ENCODE measurements around the gene BPI. TPM values are rescaled to one million over a fixed set of nuclear protein-coding genes. Genes with fewer than 3 reads are reported as not detected.
A peak's percentile ranks its signal among the peaks of the same experiment; 100 is the strongest.

The BPI gene
- total and polyA plus RNA-seq, 2 donors from 2014 or later: 0.16 to 1.5 TPM

- no peak for TF ChIP-seq CTCF (IDR thresholded peaks at IDR 0.05; ENCODE audit: borderline replicate concordance, extremely low read depth, insufficient read depth)
- Histone ChIP-seq H3K4me3 (ENCODE audit: low read length in 3 of 3) (no peak overlapping the region), H3K4me1 (ENCODE audit: control insufficient read depth in 2 of 3, insufficient read depth in 2 of 3, low read depth in 1 of 3, low read length in 3 of 3) (no peaks in the 10 kb centered on the region), H3K9me3 (ENCODE audit: control insufficient read depth in 2 of 3, insufficient read depth in 1 of 3, low read length in 3 of 3) (peaks cover 0 to 3% (median 0%) of the 10 kb centered on the region in 3 donors), H3K27me3 (ENCODE audit: control insufficient read depth, insufficient read depth, low read length) (no peaks in the 10 kb centered on the region), H3K9ac (ENCODE audit: low read length in 3 of 3) (no peak overlapping the region), H3K27ac (ENCODE audit: low read depth in 2 of 2, low read length in 2 of 2) (no peak overlapping the region), H3K36me3 (ENCODE audit: control insufficient read depth in 2 of 3, insufficient read depth in 3 of 3, low read length in 3 of 3) (no peaks in the 10 kb centered on the region)
- FAIRE-seq: no peak
- intact Hi-C loops (cut with DNase I): loop anchor here (5.0 kb wide), 1 partner anchor 88 kb away; no protein-coding TSS in a partner anchor
- no peak for DNase-seq
These were observed 16.3 kb downstream of the BPI start for GRCh38 chr20:38320221-38320620.

- Histone ChIP-seq H3K27me3 (ENCODE audit: control insufficient read depth, insufficient read depth, low read length) (no peaks in the 10 kb centered on the region), H3K4me3 (ENCODE audit: low read length in 3 of 3) (no peak overlapping the region), H3K36me3 (ENCODE audit: control insufficient read depth in 2 of 3, insufficient read depth in 3 of 3, low read length in 3 of 3) (no peaks in the 10 kb centered on the region), H3K9me3 (ENCODE audit: control insufficient read depth in 2 of 3, insufficient read depth in 1 of 3, low read length in 3 of 3) (peaks cover 0 to 6% (median 0%) of the 10 kb centered on the region in 3 donors), H3K27ac (ENCODE audit: low read depth in 2 of 2, low read length in 2 of 2) (no peak overlapping the region), H3K4me1 (ENCODE audit: control insufficient read depth in 2 of 3, insufficient read depth in 2 of 3, low read depth in 1 of 3, low read length in 3 of 3) (no peaks in the 10 kb centered on the region), H3K9ac (ENCODE audit: low read length in 3 of 3) (no peak overlapping the region)
- intact Hi-C loops (cut with DNase I): loop anchor here (5.0 kb wide), 1 partner anchor 90 kb away; no protein-coding TSS in a partner anchor
- peak in 3 of 5 donors; percentile 44 to 80 (median 71) for DNase-seq
- peak; percentile 15 for FAIRE-seq
- TF ChIP-seq CTCF (IDR thresholded peaks at IDR 0.05; ENCODE audit: borderline replicate concordance, extremely low read depth, insufficient read depth): peak; percentile 41
These were observed 18.1 kb downstream of the BPI start for GRCh38 chr20:38321959-38322598.

GRCh38 chr20:38324159-38324558 lies 20.2 kb downstream of the BPI start:
- Histone ChIP-seq H3K36me3 (ENCODE audit: control insufficient read depth in 2 of 3, insufficient read depth in 3 of 3, low read length in 3 of 3) (no peaks in the 10 kb centered on the region), H3K27me3 (ENCODE audit: control insufficient read depth, insufficient read depth, low read length) (no peaks in the 10 kb centered on the region), H3K9me3 (ENCODE audit: control insufficient read depth in 2 of 3, insufficient read depth in 1 of 3, low read length in 3 of 3) (peaks cover 0 to 6% (median 0%) of the 10 kb centered on the region in 3 donors), H3K9ac (ENCODE audit: low read length in 3 of 3) (no peak overlapping the region), H3K4me1 (ENCODE audit: control insufficient read depth in 2 of 3, insufficient read depth in 2 of 3, low read depth in 1 of 3, low read length in 3 of 3) (no peaks in the 10 kb centered on the region), H3K27ac (ENCODE audit: low read depth in 2 of 2, low read length in 2 of 2) (no peak overlapping the region), H3K4me3 (ENCODE audit: low read length in 3 of 3) (no peak overlapping the region)
- DNase-seq (no peak), FAIRE-seq (no peak)
- intact Hi-C loops (cut with DNase I): loop anchor here (5.0 kb wide), 1 partner anchor 92 kb away; no protein-coding TSS in a partner anchor
- no peak for TF ChIP-seq CTCF (IDR thresholded peaks at IDR 0.05; ENCODE audit: borderline replicate concordance, extremely low read depth, insufficient read depth)
